Pons (tissue), 1 donor: ENCODE measurements around the gene IFT20.
A peak's percentile ranks its signal among the peaks of the same experiment; 100 is the strongest.
"Not testable (repeated sequence)": the region's sequence is repeated elsewhere in the genome, so short reads cannot be mapped to it uniquely, and the experiment has no call there.

Experiments used
- DNase-seq: peaks from one replicate; pipeline ENCODE4 v3.0.0-alpha.2; 2016; ENCODE audit warnings: low spot score

IFT20 gene

DNA sequence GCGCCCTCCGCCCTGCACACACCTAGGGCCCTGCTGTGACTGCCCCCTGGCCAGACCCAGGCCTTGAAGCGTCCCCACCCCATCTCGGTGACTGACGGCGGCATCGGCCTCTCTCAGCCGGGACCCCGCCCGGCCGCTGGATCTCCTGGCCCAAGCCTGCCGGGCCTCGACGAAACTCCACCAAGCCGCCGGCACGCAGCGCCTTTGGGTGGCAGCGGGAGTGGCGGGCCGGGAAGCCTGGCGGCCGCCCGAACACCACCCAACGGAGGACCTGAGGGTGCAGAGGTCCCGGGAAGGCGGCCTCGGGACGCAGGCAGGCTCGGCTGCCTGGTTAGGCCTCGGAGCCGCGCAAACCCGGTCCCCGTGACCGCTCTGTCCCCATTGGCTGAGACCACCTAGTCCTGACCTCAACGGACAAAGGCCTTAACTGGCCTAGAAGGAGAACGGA, 28.3 kb downstream of the IFT20 start:
- no peak for DNase-seq

DNA sequence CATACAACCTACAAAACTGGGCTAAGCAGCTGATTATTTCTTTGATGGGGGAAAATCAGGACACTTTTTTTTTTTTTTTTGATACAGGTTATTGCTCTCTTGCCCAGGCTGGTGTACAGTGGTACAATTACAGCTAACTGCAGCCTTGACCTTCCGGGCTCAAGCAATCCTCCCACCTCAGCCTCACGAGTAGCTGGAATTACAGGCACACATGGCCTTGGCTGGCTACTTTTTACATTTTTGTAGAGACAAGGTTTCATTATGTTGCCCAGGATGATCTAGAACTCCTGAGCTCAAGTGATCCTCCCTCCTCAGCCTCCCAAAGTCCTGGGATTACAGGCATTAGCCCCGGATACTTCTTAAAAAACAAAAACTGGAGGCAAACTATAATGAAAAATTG, 36.8 kb downstream of the IFT20 start:
- DNase-seq: no peak

DNA sequence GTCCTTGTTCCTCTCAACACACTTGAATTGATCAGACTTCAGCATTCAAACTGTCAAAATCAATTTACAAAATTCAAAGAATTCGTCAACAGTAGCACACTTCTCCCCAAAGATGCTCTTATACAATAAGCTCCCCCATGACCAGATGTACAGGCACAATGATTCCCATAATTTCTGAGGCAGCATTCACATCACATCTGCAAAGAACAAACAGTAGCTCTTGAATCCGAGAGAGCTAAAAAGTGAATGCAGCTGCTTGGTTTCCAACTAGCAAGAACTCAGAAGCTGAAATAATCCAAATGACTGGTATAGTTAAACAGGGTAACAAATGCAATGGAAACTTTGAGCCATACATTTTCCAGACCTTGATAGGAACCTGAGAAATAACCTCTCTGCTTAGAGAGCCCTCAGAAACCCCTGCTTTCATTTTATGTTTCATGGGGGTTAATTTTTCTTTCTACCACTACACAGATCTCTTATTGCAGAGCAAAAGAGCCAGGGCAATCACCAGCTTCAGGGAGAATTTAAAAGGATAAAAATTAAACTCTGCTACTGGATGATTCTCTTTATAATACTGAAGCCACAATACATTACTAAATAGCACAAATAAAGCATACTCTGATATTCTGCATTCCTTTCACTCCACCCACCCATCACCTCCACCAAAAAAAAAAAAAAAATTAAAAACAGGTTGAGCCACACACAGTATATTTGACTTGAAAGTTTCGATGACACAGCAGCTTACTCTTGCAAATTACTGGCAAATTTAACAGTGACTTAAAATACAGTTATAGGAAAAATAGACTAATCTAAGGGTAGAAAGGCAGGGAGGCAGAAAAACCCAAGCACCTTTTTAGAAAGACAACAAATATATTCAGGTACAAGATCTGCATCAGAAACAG, 39.3 kb downstream of the IFT20 start:
- peak; percentile 66 for DNase-seq

DNA sequence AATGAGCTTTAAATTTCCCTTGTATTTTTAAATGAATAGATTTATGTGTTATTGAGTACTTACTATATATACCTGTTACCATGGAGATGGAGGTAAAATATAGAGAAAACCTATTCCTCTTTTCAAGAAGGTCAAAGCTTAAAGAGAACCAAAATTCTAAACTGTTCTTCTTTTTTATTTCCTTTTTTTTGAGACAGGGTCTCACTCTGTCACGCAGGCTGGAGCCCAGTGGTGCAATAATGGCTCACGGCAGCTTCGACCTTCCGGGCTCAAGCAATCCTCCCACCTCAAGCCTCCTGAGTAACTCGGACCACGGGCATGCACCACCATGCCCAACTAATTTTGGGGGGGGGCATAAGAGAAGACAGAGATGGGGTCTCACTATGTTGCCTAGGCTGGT, 41.3 kb downstream of the IFT20 start:
- no peak for DNase-seq

DNA sequence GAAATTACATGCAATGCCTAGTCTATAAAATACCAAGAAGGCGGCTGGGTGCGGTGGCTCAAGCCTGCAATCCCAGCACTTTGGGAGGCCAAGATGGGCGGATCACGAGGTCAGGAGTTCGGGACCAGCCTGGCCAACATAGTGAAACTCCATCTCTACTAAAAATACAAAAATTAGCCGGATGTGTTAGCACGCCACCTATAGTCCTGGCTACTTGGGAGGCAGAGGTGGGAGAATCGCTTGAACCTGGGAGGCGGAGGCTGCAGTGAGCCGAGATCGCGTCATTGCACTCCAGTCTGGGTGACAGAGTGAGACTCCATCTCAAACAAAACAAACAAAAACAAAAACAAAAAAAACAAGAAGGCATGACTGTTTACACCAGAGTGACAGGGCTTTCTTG, 42.4 kb downstream of the IFT20 start:
- DNase-seq: not testable (repeated sequence)

DNA sequence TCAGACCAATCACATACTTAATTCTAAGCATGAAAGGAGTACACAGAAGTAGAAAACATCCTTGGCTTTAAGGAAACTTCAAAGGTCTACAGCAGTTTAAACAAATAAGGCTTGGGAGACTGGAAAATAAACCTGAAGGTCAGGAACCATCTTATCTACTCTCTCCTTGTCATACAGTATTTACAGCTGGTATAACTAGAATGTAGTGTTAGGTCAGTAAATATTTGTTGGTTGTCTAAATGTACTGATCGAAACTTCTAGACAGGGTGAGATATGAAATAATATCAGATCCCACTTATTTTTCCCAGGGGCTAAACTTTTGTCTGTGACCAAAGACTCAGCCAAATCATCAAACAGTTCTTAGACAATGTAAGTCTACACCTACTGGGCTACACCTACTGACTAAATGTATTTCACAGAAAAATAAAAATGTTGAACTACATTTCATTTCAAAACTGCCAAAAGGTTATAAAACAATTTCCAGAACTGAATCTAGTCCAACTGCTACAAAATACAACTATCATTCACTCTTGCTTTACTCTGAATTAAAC, 43.4 kb downstream of the IFT20 start:
- DNase-seq: no peak

DNA sequence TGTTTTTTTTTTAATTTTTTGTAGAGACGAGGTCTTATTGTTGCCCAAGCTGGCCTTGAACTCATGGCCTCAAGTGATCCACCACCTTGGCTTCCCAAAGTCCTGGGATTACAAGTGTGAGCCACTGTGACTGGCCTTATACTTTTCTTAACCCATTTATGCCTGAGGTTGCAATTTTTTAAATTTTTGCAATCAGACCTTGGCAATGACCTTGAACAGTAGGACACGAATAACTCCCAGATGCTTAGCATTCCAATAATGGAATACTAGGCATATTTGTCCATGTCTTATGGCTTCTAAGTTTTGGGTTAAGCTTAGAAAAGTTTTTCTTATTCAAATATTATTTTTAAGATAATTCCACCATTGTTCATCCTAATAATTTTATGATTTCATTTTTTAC, 44.6 kb downstream of the IFT20 start:
- no peak for DNase-seq

DNA sequence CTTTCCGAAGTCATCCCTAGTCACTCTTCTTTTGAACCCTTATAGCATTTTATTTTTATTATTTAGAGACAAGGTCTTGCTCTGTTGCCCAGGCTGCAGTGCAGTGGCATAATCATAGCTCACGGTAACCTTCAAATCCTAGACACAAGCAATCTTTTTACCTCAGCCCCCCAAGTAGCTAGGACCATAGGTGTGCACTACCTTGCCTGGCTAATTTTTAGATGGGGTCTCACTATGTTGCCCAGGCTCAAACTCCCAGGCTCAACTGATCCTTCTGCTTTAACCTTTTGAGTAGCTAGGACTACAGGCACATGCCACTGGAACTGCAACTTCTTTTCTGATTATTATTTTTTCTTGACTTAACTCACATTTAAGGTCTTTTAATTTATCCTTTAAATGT, 49.3 kb downstream of the IFT20 start:
- no peak for DNase-seq

DNA sequence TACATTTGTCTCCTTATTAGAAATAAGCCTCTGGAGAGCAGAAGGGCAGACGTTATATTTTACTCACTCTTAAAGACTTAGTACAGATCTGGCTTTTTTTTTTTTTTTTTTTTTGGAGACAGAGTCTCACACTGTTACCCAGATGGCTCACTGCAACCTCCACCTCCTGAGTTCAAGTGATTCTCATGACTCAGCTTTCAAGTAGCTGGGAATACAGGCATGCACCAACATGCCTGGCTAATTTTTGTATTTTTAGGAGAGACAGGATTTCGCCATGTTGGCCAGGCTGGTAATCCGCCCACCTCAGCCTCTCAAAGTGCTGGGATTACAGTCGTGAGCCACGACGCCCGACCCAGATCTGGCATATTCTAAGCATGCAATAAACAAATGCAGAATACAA, 52.7 kb downstream of the IFT20 start:
- no peak for DNase-seq

DNA sequence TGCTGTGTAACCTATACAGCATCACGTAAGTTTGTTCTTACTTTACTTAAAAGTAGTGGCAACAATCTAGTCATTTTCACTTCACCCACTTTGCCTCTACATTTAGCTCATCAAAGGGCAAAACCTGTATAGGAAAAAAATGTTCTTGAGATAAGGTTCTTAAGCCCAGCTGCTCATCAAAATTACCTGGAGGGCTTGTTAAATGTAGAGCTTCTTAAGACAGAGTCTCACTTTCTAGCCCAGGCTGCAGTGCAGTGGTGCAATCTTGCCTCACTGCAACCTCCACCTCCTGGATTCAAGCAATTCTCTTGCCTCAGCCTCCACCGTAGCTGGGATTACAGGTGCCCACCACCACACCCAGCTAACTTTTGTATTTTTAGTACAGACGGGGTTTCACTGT, 54.4 kb downstream of the IFT20 start:
- no peak for DNase-seq

DNA sequence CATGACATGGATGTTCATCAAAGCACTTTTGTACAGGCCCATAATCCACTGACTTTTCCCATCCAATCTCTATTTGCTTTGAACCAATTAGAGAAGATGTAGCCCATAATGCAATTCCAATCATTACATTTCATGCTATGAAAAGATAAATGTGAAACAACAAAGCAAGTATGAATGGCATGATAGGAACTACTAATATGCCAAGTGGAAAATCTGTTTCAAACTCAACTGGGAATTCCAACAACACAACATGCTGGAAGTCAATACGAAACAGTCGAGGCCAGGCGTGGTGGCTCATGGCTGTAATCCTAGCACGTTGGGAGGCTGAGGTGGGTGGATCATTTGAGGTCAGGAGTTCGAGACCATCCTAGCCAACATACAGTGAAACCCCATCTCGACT, 55.9 kb downstream of the IFT20 start:
- DNase-seq: no peak
